HG03442 (cell line): ENCODE measurements around the gene GUCY2D.
"Not testable (repeated sequence)": the region's sequence is repeated elsewhere in the genome, so short reads cannot be mapped to it uniquely, and the experiment has no call there.

ENCODE experiments used
- ATAC-seq: cut with Tn5 transposase; IDR thresholded peaks from one replicate; pipeline ENCODE4 v1.9.1; 2021; ENCODE audit warnings: mild to moderate bottlenecking, moderate library complexity; ENCODE audit not compliant: unreplicated experiment

The GUCY2D gene

DNA sequence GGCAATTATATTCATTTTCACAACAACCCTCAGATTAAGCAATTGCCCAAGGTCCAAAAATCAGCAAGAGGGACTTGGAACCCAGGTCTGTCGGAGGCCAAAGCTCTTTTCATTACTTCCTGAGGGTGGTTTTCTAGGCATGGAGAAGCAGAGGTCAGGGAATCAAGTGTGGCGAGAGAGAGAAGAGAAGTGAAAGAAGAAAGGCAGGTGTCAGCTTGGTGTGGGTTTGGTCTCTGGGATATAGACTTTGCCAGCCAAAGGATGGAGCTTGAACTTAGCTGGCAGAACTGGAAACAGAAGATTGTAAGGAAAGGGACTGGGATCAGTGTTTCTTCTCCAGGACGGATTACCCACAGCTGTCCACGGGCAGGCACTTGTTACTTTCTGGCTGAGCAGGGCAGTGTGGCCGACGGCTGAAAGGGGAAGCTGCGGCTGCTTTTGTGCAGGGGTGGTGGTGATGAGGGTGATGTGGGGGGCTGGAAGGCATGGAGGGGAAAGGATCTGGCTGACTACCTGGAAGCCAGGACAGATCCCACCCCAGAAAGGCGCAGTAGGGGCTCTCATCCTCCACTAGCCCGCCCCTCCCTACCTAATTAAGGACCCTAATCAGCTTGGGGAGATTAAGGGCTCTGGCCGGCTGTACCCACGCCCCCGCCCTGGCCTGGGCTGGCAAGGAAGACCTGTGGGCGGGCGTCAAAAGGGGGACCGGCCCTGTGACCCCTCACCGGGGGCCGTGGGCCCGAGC lies at the start of gene GUCY2D:
GUCY2D (plus strand) TSS at position 640 of the 745 bp plus-strand sequence. CDS start 433 bp downstream, outside the sequence.
- ATAC-seq, result no peak

- ATAC-seq, result not testable (repeated sequence)
Observed at GRCh38 chr17:7953266-7953665, 49.1 kb upstream of the GUCY2D start.

DNA sequence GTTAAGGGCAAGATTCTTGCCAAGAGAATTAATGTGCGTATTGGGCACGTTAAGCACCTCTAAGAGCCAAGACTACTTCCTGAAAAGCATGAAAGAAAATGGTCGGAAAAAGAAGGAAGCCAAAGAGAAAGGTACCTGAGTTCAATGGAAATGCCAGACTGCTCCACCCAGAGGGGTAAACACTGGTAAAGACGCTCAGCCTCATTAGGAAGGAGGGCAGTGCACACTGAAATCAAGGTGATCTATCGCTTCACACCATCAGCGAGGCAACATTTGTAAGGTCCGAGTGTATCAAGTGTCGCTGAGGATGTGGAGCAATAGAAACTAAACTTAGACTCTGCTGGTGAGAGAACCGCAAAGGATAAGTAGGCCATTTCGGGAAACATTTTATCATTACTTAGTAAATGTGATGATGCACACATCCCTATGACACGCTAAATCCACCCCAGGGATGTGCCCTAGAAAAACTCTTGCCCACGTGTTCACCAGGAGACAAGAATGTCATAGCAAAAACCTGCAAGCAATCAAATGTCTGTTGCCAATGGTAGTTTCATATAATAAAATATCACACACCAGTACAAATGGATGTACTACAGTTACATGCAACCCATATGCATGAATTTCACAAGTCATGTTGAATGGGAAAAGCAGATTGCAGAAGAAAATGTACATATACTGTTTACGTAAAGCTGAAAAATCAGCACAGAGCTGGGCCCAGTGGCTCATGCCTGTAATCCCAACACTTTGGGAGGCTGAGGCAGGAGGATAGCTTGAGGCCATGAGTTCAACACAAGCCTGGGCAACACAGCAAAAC lies 46.8 kb upstream of the GUCY2D start:
- no peak for ATAC-seq

- ATAC-seq, result no peak
Observed at GRCh38 chr17:7956228-7956965, 46.0 kb upstream of the GUCY2D start.

DNA sequence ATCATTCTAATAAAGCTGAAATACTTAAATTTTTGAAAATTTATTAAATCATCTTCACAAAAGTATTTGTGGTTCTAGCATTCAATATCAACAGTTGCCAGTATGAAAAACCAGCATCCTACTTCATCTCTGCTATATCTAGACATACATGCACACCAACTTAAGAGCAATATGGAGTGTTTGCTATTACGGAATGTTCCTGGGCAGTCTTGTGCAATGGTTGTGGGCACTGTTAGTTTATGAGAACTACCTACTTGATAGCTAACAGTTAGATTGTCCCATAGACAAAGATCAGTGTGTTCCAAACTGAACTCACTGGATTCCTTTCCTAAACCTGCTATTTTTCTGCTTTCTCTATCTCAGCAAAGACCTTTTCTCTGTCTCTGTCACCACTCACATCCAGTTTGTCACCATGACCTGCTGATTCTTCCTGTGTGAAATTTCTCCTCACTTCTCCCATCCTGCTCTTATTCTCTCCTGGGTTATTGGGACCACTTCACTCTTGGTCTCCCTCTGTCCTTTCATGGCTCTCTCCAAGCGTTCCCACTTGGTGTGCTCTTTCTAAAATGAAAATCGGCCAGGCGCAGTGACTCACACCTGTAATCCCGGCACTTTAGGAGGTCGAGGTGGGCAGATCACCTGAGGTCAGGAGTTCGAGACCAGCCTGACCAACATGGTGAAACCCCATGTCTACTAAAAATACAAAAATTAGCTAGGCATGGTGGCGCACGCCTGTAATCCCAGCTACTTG lies 42.7 kb upstream of the GUCY2D start:
- ATAC-seq, result no peak

DNA sequence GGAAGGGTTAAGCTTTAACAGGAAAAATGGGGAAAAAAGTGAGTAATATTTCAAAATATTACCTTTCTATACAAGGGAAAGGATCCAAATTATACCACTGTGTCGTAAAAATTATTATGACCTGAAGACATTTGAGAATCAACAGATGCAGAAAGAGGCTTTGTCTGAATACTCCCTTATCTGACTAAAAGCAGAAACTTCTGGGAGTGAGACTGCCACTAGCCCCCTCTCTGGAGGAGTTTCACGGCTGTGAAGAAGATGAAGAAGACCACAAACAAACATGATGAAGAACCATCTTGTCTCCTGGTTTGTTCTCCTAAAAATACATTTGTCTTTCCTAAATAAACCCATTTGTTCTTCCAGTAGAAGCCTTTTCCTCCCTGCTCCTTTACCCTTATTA lies 41.0 kb upstream of the GUCY2D start:
- ATAC-seq, result no peak

DNA sequence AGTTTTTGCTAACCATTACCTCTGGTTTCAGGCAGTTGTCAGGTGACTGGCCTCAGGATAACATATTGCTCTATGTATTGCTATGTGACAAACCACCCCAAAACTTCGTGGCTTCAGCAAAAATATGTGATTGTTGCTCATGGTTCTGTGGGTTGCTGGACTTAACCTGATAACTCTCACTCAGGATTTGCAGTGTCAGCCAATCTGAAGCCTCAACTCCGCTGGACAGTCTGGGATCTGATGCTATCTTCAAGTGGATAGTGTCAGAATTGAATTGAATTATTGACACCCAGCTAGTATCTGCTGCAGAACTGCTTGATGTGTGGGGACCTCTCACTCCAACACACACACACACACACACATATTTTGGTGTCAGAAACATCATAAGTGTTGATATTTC lies 34.7 kb upstream of the GUCY2D start:
- ATAC-seq, result no peak

DNA sequence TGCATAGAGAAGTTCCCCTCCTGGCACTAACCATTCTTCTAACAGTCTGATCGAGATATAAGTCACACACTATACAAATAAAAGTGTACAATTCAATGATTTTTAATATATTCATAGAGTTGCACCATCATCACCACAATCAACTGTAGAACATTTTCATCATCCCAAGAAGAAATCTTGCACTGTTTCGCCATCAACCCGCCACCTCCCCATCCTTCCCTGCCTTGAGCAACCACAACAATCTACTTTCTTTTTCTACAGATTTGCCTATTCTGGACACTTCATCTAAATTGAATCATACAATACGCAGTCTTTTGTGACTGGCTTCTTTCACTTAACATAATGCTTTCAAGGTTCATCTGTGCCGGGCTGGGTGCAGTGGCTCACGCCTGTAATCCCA lies 33.0 kb upstream of the GUCY2D start:
- ATAC-seq, result no peak

DNA sequence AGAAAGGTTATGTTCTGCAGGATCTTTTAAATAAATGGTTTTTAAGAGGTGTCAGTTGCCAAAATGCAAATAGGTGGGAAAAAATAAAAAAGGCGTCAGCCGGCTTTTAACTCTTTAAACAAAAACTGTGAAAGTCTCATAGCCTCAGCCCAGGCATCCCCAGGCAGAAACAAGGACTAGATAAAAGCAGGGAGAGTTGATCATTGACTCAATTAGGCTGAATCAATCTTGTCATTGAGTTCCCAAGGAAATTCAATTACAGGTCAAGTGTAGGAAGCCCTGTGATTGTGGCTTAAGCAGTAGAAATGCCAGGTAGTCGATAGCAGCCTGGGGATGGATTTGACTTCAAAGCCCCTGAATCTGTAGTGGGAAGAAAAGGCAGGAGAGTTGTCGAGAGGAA lies 30.8 kb upstream of the GUCY2D start:
- no peak for ATAC-seq

DNA sequence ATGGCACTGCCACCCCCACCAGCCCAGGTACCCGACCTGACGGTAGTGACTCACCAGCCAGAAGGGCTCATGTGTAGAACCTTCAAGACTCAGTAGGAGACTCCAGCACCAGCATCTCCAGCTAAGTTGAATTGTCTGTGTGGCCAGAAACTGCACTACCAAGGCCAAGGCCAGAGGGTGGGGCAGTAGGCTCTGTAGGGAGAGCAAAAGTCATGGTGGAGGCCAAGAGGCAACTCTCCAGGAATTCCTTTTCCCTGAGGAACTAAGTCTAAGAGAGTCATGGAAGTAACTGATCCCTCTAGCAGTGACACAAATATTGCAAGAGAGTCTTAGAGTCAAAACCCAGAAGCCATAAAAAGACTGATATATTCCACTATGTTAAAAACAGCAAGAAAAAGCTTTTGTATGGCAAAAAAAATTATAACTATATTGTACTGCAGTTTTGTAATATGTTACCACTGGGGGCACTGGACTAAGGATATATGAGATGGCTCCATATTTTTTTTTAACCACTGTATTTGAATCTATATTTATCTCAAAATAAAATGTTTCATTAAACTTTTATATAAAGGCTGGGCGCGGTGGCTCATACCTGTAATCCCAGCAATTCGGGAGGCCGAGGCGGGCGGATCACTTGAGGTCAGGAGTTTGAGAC lies 30.2 kb upstream of the GUCY2D start:
- ATAC-seq, result no peak

- ATAC-seq, result no peak
Observed at GRCh38 chr17:7974638-7975131, 27.7 kb upstream of the GUCY2D start.

DNA sequence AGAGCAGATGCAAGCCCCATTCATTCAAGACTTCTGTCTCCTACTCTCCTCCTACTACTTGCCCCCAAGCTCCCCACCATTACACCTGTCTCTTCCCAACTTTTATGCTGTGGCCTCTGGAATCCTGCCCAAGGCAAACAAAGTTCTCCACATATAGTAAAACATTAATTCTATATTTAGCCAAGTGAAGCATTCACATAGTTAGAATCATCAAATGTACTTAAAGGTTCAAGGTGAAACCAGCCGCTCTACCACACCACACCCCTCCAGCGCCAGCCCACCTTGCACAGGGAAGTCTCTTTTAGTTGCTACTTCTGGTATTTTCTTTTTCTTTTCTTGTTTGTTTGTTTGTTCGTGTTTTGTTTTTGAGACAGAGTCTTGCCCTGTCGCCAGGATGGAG lies 25.4 kb upstream of the GUCY2D start:
- no peak for ATAC-seq

DNA sequence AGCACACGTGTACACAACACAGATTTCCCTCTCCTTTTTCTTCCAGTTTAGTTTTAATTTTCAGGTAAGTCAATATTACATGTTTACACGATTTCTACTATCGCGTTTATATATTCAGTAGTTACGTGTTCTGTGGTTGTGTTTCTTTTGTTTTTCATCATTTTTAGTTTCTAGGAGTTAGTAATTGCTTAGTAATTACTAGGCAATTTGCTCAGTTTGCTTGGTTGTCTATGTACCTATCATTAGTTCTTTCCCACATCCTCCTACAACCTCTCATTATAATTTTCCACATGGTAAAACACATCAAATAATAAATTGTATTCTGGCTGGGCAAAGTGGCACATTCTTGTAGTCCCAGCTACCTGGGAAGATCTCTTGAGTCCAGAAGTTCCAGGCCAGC lies 24.6 kb upstream of the GUCY2D start:
- ATAC-seq, result no peak

GRCh38 chr17:7982173-7982572 lies 20.2 kb upstream of the GUCY2D start:
- ATAC-seq, result no peak

GRCh38 chr17:7982666-7983065 lies 19.7 kb upstream of the GUCY2D start:
- ATAC-seq, result no peak

DNA sequence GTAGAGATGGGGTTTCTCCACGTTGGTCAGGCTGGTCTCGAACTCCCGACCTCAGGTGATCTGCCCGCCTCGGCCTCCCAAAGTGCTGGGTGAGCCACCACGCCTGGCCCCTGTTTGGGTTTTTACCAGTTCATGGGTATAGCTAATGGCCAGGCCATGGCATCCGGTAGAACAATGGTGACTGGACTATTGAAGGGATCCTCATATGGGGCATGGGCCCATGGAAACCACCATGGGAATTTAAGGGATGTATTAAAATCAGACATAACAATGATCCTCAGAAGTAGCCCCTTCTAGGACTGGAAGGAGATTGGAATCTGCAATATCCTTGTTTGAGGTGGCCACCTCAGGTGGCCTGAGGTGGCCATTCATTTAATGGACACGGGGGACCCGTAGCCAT lies 17.5 kb upstream of the GUCY2D start:
- ATAC-seq, result no peak

DNA sequence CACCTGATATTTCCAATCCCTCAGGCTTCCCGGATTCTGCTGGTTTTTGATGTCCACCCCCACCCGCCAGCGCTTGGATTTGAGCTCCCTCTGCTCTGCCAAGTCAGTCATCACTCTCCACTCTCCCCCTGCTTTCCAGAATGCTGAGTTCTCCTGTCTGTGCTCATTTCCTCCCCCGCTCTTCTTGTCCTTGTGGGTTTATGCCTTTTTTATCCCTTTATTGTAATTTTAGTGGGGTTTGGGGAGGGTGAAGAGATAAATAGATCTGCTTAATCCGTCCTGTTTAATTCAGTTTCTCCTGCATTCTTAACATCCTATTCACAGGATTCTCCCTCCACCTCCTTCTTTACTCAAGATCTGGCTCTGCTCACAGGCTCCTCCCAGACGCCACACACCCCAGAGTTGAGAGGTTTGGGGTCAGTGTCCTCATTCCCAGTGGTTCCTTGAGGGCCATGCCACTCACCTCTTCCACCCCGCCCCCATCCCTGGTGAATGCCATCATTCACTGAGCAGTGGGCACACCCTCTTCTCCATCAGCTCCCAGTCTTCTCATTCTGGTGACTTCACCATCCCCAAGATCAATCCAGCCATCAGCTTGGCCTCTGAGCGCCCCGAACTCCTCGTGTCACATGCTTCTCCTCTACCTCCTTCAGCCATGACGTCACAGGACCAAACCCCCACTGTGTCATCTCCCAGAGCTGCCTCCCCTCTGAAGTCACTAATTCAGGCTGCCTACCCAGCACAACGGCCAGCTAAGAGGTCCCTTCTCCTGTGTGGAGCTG lies 15.1 kb upstream of the GUCY2D start:
- no peak for ATAC-seq

DNA sequence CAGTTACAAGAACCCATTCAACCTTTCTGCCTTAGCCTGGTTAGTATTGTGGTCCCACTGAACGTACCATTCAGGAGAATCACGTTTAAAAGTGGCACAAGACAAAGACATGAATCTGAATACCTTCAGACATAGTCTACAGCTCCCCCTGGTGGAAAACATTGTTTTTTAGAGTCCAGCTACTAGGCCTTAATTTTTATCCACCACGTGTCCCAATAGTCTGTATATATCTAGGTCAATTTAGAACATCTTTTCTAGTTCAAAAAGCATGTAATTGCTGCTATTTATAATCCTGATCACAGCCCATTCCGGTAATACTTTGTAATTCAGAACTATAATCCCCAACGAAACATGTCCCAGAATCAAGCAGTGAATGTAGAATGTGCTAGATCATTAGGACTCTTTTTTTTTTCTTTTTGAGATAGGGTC lies 13.7 kb upstream of the GUCY2D start:
- no peak for ATAC-seq
